HG02870 (cell line): Measurements from ENCODE around the gene PLK3.
"Not testable (repeated sequence)": the region's sequence is repeated elsewhere in the genome, so short reads cannot be mapped to it uniquely, and the experiment has no call there.

Experiments used
- ATAC-seq: cut with Tn5 transposase; IDR thresholded peaks from one replicate; pipeline ENCODE4 v1.9.1; 2021; ENCODE audit warnings: mild to moderate bottlenecking, moderate library complexity; ENCODE audit not compliant: unreplicated experiment

PLK3 gene

GRCh38 chr1:44808063-44808937 lies 8.1 kb downstream of the PLK3 start, which contains the start of gene BTBD19:
BTBD19 (plus strand) TSS chr1:44808523; CDS start chr1:44808821, 298 bp downstream.
- ATAC-seq, result no peak

- peak; percentile 42 for ATAC-seq
Observed at GRCh38 chr1:44808938-44809917, 9.1 kb downstream of the PLK3 start.

GRCh38 chr1:44810101-44810761 lies 10.1 kb downstream of the PLK3 start:
- ATAC-seq, result no peak

GRCh38 chr1:44810762-44811105 lies 10.6 kb downstream of the PLK3 start:
- not testable (repeated sequence) for ATAC-seq

GRCh38 chr1:44811234-44811633 lies 11.1 kb downstream of the PLK3 start:
- no peak for ATAC-seq

GRCh38 chr1:44812822-44813543 lies 12.8 kb downstream of the PLK3 start:
- no peak for ATAC-seq

- ATAC-seq, result not testable (repeated sequence)
Observed at GRCh38 chr1:44815926-44816325, 15.7 kb downstream of the PLK3 start.

GRCh38 chr1:44817307-44817706 lies 17.1 kb downstream of the PLK3 start:
- ATAC-seq, result no peak

- no peak for ATAC-seq
Observed at GRCh38 chr1:44817771-44818495, 17.8 kb downstream of the PLK3 start.

- no peak for ATAC-seq
Observed at GRCh38 chr1:44819196-44819607, 19.0 kb downstream of the PLK3 start.

GRCh38 chr1:44819608-44820327 lies 19.6 kb downstream of the PLK3 start:
- peak; percentile 84 for ATAC-seq

- no peak for ATAC-seq
Observed at GRCh38 chr1:44820328-44821239, 20.4 kb downstream of the PLK3 start.

GRCh38 chr1:44821240-44821715 lies 21.1 kb downstream of the PLK3 start:
- no peak for ATAC-seq

- ATAC-seq, result no peak
Observed at GRCh38 chr1:44822131-44822701, 22.0 kb downstream of the PLK3 start.

GRCh38 chr1:44822981-44823451 lies 22.8 kb downstream of the PLK3 start:
- no peak for ATAC-seq

GRCh38 chr1:44824392-44824791 lies 24.2 kb downstream of the PLK3 start:
- ATAC-seq, result not testable (repeated sequence)
